Loucy (cell line): ENCODE data around the gene SCCPDH.

Experiments
- H2AFZ ChIP-seq: fragments of 200-600 bp; sonication (generic); 2 replicates; pipeline ENCODE4 v1.6.0; 2016; ENCODE audit warnings: antibody characterized with exemption, mild to moderate bottlenecking, low read length, moderate library complexity
- H3F3A ChIP-seq: fragments of 200-600 bp; 2 replicates; pipeline ENCODE4 v1.6.0; 2016; ENCODE audit warnings: antibody characterized with exemption, low read depth, mild to moderate bottlenecking
- H3K27me3 ChIP-seq: fragments of 200-600 bp; sonication (generic); 2 replicates; pipeline ENCODE4 v1.6.1; 2014; ENCODE audit warnings: low read length, mild to moderate bottlenecking; ENCODE audit not compliant: insufficient read depth, poor library complexity, severe bottlenecking
- H3K36me3 ChIP-seq: fragments of 200-600 bp; sonication (generic); 2 replicates; pipeline ENCODE4 v1.6.1; 2016; ENCODE audit warnings: low read length; ENCODE audit not compliant: insufficient read depth
- H3K4me1 ChIP-seq: fragments of 200-600 bp; sonication (generic); 2 replicates; pipeline ENCODE4 v1.5.1; 2014; ENCODE audit warnings: low read length, mild to moderate bottlenecking; ENCODE audit not compliant: insufficient read depth, poor library complexity, severe bottlenecking
- H3K4me2 ChIP-seq: fragments of 200-600 bp; sonication (generic); 2 replicates; pipeline ENCODE4 v1.6.0; 2014; ENCODE audit warnings: antibody characterized with exemption, low read length, low read depth, mild to moderate bottlenecking; ENCODE audit not compliant: poor library complexity, severe bottlenecking
- H3K4me3 ChIP-seq: fragments of 200-600 bp; sonication (generic); 2 replicates; pipeline ENCODE4 v1.5.1; 2014; ENCODE audit warnings: low read length, mild to moderate bottlenecking, mixed read lengths; ENCODE audit not compliant: poor library complexity, severe bottlenecking
- H3K79me2 ChIP-seq: fragments of 200-600 bp; sonication (generic); 2 replicates; pipeline ENCODE4 v1.6.1; 2014; ENCODE audit warnings: low read length; ENCODE audit not compliant: insufficient read depth
- H3K9ac ChIP-seq: fragments of 200-600 bp; sonication (generic); 2 replicates; pipeline ENCODE4 v1.6.0; 2014; ENCODE audit warnings: mild to moderate bottlenecking, low read depth, low read length, moderate library complexity; ENCODE audit not compliant: poor library complexity, severe bottlenecking
- H3K9me2 ChIP-seq: fragments of 200-600 bp; sonication (generic); replicated peaks from 2 replicates; pipeline ENCODE4 v1.6.1; 2016; ENCODE audit warnings: low read depth, low read length, mixed read lengths
- H3K9me3 ChIP-seq: fragments of 200-600 bp; sonication (generic); 2 replicates; pipeline ENCODE4 v1.6.1; 2014; ENCODE audit warnings: mild to moderate bottlenecking, antibody characterized with exemption, low read length, low read depth; ENCODE audit not compliant: insufficient read depth
- H4K20me1 ChIP-seq: fragments of 200-600 bp; sonication (generic); 2 replicates; pipeline ENCODE4 v1.6.0; 2014; ENCODE audit warnings: antibody characterized with exemption, low read length, mild to moderate bottlenecking; ENCODE audit not compliant: insufficient read depth, poor library complexity, severe bottlenecking
- EZH2phosphoT487 ChIP-seq: fragments of 200-600 bp; IDR thresholded peaks from 2 replicates; pipeline ENCODE4 v1.6.1; 2018; ENCODE audit warnings: antibody characterized with exemption, mild to moderate bottlenecking, moderate library complexity, borderline replicate concordance
- TF ChIP-seq, protein P1 (sequence below): fragments of 200-600 bp; sonication (generic); conservative IDR thresholded peaks from 2 replicates; pipeline ENCODE4 v1.5.1; 2014; ENCODE audit warnings: mild to moderate bottlenecking, antibody characterized with exemption, low read length

The SCCPDH gene

DNA sequence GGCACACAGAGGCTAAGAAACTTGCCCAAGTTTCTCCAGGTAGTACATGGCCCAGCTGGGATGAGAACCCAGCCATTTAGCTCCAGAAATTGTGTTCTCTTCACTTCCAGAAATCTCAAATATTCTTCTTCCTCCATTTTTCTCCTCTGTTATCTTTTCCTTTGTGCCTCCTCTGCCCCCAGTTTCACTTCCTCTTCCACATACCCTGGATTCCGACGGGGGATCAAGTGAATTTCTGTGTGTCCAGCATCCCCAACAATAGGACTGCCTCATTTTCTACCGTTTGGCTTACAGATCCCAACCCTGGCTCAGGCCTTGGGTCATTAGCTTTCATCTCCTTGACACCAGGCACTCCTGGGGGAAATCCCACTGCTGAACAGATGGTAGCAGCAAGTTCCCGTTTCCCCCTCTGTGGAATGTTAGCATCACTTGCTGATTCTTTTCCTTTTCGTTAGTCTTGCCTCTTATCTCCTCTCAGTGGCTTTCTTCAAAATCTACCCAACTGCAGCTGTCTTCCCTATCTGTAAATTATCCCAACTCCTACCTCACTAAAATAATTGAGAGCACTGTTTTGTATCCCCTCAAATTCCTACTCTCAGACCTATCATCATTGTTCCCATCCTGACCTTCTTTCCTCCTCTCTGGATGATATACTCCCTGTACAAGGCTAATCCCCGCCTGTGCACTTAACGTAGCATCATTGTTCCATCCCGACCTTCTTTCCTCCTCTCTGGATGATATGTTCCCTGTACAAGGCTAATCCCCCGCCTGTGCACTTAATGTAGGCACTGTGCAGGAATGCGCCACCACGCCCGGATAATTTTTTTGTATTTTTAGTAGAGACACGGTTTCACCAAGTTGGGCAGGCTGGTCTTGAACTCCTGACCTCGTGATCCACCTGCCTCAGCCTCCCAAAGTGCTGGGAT lies 36.5 kb downstream of the SCCPDH start:
- Histone ChIP-seq H2AFZ (no peak overlapping the region), H3K79me2 (no peaks in the 10 kb centered on the region), H3K4me2 (no peak overlapping the region), H3K36me3 (peaks cover 70% of the 10 kb centered on the region), H3F3A (no peaks in the 10 kb centered on the region), H4K20me1 (no peaks in the 10 kb centered on the region), H3K9me2 (no peaks in the 10 kb centered on the region), H3K9me3 (no peaks in the 10 kb centered on the region), H3K4me1 (no peaks in the 10 kb centered on the region), H3K9ac (no peak overlapping the region), H3K27me3 (no peaks in the 10 kb centered on the region), H3K4me3 (no peak overlapping the region)
- TF ChIP-seq EZH2phosphoT487, result no peak
- TF ChIP-seq, protein P1, sequence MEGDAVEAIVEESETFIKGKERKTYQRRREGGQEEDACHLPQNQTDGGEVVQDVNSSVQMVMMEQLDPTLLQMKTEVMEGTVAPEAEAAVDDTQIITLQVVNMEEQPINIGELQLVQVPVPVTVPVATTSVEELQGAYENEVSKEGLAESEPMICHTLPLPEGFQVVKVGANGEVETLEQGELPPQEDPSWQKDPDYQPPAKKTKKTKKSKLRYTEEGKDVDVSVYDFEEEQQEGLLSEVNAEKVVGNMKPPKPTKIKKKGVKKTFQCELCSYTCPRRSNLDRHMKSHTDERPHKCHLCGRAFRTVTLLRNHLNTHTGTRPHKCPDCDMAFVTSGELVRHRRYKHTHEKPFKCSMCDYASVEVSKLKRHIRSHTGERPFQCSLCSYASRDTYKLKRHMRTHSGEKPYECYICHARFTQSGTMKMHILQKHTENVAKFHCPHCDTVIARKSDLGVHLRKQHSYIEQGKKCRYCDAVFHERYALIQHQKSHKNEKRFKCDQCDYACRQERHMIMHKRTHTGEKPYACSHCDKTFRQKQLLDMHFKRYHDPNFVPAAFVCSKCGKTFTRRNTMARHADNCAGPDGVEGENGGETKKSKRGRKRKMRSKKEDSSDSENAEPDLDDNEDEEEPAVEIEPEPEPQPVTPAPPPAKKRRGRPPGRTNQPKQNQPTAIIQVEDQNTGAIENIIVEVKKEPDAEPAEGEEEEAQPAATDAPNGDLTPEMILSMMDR, result no peak

DNA sequence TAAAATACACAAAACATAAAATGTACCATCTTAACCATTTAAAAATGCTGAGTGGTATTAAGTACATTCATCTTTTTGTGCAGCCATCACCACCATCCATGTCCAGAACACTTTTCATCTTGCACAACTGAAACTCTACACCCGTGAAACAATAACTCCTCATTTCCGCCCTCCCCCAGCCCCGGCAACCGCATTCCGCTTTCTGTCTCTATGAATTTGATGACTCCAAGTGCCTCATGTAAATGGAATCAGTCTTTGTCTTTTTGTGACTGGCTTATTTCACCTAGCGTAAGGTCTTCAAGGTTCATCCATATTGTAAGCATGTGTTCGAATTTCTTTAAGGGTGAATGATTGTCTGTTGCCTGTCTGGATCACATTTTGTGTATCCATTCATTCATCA lies 37.2 kb downstream of the SCCPDH start:
- no peaks in the 10 kb centered on the region for H3K4me1 ChIP-seq
- H3K9me3 ChIP-seq, result no peaks in the 10 kb centered on the region
- no peaks in the 10 kb centered on the region for H3F3A ChIP-seq
- no peaks in the 10 kb centered on the region for H3K27me3 ChIP-seq
- no peak overlapping the region for H3K4me2 ChIP-seq
- H3K9me2 ChIP-seq, result no peaks in the 10 kb centered on the region
- no peak overlapping the region for H2AFZ ChIP-seq
- peaks cover 73% of the 10 kb centered on the region for H3K36me3 ChIP-seq
- H3K9ac ChIP-seq, result no peak overlapping the region
- no peak overlapping the region for H3K4me3 ChIP-seq
- no peaks in the 10 kb centered on the region for H4K20me1 ChIP-seq
- no peak for TF ChIP-seq EZH2phosphoT487
- TF ChIP-seq, protein P1, result no peak
- no peaks in the 10 kb centered on the region for H3K79me2 ChIP-seq

DNA sequence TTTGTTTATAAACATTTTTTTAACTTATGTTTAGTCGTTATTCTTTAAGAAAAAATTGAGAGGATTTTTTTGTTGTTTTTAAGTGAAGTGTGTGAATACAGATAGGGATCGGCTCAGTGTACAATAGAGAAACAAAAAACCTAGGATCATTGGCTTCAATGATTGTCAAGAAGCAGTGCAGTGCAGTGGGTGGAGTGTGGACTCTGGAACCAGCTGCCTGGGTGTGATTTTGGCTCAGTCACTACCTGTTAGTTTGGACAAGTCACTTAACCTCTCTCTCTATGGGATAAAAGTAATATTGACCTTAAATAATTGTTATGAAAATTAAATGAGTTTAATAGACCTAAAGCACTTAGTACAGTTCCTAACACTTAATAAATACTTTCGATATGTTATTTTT lies 41.3 kb downstream of the SCCPDH start:
- no peaks in the 10 kb centered on the region for H3K4me1 ChIP-seq
- H3F3A ChIP-seq, result no peaks in the 10 kb centered on the region
- H3K9ac ChIP-seq, result no peak overlapping the region
- no peaks in the 10 kb centered on the region for H3K9me3 ChIP-seq
- H3K27me3 ChIP-seq, result no peaks in the 10 kb centered on the region
- no peak for TF ChIP-seq EZH2phosphoT487
- no peaks in the 10 kb centered on the region for H3K9me2 ChIP-seq
- H4K20me1 ChIP-seq, result no peaks in the 10 kb centered on the region
- H3K79me2 ChIP-seq, result no peaks in the 10 kb centered on the region
- no peak overlapping the region for H3K4me2 ChIP-seq
- H2AFZ ChIP-seq, result no peak overlapping the region
- H3K36me3 ChIP-seq, result peaks cover 92% of the 10 kb centered on the region
- H3K4me3 ChIP-seq, result no peak overlapping the region
